NCI-H748 treated with DMSO at 0.1 percent for 48 hours (cell line): ENCODE results near the gene URAD.
"Not testable (repeated sequence)": the region's sequence is repeated elsewhere in the genome, so short reads cannot be mapped to it uniquely, and the experiment has no call there.

Source experiments
- DNase-seq: peaks from one replicate; lab custom pipeline; 2025; lab: John Stamatoyannopoulos, UW

URAD gene

DNA sequence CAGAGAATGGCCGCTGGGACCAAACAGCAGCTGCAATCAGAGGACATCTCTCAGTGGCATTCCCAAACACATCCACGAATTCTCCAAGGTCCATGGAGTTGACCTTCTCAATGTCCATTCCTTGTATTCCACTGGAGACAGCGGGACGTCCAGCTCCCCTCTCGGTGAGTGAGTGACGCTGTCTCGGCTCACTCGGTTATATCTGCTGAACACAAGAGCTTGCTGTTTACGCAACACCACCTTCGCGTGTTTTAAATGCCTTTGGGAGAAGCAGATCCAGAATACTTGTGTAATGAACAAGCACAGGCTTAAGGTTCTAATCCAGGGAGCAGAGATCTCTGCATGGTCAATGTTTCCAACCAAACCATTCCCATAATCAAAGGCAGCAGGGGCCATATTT is at the start of gene URAD:
URAD (minus strand) TSS at position 174 of the 400 bp plus-strand sequence; CDS start at position 118, 56 bp downstream.
- DNase-seq = no peak

DNA sequence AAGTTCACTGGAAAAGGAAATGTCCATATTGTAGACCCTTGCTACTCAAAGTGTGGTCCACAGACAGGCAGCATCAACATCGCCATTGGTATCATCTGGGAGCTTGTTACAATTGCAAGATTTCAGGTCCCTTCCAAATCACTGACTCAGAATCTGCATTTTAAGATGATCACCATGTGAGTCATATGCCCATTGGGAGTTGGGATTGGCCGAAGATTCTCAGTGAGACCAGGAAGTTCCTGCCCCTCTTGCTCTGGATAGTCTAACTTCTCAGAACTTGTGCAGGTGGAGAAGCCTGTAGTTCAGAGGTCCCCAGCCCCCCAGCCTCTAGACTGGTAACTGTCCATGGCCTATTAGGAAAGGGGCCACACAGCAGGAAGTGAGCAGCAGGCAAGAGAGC is 48.9 kb upstream of the URAD start:
- DNase-seq = no peak

GRCh38 chr13:28035146-28035782 is 46.8 kb upstream of the URAD start:
- no peak for DNase-seq

GRCh38 chr13:28033894-28034655 is 45.6 kb upstream of the URAD start:
- no peak for DNase-seq

GRCh38 chr13:28032438-28032837 is 43.9 kb upstream of the URAD start:
- not testable (repeated sequence) for DNase-seq

DNA sequence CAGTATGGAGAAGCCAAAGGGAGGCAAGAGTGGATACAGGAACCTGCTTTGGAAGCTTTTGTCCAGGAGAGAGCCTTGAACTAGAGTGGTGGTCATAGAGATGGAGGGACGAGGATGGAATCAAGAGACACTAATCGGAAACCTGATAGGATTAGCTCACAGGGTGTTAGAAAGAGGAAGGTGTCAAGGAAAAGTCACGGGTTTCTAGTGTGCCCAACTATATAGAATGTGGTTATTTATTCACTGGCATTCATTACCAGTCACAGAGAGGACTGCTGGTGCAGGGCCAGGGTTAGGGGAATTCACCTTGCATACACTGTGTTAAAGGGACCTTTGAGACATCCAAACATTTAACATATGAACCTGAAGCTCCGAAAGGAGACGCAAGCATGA is 43.4 kb upstream of the URAD start:
- no peak for DNase-seq

GRCh38 chr13:28031220-28031895 is 42.9 kb upstream of the URAD start:
- no peak for DNase-seq

DNA sequence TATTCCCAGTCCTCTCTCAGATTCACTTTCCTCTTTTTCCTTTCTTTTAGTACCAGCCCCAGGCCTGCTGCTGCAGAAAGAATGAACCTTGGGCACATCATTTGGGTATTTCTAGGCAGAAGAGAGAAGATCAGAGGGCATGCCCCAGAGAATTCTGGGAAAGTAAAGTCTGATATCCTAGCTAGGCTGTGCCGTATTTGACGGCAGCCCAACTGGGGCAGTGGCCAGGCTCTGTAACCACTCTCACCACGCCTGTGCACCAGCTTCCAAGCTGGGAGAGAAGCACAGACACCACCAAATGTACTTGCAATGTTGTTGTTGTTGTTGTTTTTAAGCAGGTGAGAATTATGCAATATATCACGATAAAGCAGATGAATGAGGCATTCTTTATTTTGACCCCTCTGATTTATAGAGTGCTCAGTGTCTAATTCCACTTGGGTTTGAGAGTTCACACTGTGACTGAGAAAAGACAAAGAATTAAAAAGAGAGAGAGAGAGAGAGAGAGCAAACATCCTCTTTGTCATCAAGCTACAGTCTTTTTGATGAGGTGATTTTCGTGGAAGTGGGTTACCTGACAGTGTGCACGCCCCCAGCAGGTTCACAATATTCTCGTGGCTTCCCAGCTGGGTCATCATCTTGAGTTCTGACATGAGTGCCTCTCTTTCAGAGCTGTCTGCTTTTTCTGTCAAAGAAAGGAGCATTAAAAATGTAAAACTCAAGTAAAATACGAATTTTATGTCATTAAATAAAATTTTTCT is 39.3 kb upstream of the URAD start:
- DNase-seq = no peak

GRCh38 chr13:28027071-28027470 is 38.6 kb upstream of the URAD start:
- DNase-seq = no peak

DNA sequence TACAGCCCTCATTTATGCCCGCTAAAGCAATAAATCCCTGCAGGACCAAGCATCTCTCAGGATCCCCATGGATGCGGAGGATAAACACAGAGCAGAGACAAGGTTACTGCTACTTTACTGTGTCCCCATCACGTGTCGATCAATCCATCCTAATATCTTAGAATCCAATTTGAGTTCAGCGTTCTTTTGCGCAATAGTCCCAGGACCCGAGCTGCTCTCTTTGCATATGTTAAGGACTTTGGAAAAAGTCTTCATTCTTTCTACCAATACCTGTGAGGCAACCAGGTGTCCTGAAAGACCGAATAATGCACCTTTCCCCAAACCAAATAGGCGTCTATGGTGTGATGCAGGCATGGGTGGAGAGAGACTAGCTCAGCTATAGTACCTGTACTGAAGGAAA is 38.0 kb upstream of the URAD start:
- no peak for DNase-seq

GRCh38 chr13:28022848-28023518 is 34.5 kb upstream of the URAD start:
- DNase-seq = no peak

GRCh38 chr13:28014301-28014700 is 25.8 kb upstream of the URAD start:
- DNase-seq = no peak

DNA sequence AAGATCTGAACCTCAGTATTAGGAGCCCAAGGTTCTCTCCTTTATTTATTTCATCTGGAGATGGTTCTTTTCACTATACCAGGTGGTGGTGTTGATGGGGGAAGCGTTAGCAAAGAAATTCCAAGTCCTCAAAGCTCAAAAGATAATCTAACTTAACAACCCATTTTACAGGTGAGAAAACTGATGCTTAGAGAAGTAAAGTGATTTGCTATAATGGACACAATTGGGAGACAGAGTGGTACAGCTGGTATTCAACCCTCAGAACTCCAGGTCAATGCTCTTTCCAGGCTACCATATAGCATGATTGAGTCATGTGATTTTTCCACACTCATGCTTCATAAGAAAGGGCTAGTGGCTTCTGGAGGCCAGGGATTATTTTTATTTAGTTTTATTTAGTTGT is 25.0 kb upstream of the URAD start:
- DNase-seq = no peak

DNA sequence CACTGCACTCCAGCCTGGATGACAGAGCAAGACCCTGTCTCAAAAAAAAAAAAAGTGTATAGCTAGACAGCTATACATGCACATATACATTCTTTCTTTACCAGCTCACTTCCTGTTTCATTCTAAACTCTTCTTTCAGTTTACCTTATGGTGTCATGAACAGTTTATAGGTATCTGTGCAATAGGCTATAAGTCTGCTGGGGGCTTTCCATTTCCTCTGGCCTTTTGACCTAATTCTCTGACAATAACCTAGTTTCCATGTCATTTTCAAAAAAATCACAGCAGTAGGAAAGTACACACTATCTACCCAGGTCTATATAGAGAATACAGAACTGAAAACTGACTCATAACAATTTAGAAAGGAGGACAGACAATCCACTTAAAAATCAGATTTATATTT is 24.4 kb upstream of the URAD start:
- no peak for DNase-seq

GRCh38 chr13:28012383-28012782 is 23.9 kb upstream of the URAD start:
- no peak for DNase-seq

- DNase-seq = peak; percentile 38
Measured at GRCh38 chr13:28010046-28010445, 21.6 kb upstream of the URAD start.

GRCh38 chr13:28005016-28005415 is 16.5 kb upstream of the URAD start:
- not testable (repeated sequence) for DNase-seq

DNA sequence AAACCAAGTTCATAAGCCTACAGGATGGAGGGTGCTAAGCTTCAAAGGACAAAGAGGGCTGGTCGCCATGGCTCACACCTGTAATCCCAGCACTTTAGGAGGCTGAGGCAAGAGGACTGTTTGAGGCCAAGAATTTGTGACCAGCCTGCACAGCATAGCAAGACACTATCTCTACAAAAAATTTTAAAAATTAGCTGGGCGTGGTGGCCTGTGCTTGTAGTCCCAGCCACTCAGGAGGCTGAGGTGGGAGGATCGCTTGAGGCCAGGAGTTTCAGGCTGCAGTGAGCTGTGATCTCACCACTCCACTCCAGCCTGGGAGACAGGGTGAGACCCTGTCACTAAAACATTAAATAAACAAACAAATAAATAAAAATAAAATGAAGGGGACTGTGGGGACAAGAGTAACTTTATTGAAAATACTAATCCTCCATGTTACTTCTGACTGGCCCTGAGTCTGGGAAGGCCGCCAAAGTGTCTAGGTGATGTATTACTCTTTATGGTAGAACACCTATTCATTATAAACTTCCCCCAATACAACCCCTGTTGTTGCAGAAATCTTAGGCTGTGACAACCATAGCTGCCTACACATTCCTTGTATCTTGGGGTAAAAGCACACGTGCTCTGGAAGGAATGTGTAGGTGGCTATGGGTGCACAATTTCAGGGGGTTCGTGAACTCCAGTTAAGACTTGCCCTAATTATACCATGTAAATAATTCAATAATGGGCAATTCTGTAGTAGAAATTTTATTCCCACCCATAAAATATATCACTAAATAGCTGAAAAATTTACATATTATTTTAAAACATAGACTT is 14.6 kb upstream of the URAD start:
- DNase-seq = no peak

- DNase-seq = no peak
Measured at GRCh38 chr13:28001837-28002473, 13.5 kb upstream of the URAD start.

DNA sequence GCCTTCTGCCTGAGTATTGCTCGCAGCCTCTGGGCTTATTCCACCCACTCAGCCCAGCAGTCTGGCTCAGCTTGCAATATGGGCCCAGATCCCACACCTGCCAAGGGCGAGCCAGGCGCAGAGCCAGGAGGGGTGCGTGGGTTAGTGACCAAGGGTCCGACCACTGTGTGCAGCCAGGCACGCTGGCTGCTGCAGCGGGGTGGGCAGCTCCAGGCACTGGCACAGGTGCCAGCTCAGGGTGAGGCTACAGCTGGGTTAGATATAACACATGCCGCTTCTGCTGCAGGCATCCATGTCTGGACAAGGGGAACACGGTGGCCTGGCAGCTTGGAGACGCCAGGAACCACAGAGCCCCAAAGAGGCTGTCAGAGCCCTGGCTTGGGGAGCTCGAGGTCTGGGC is 12.6 kb upstream of the URAD start:
- DNase-seq = no peak

- no peak for DNase-seq
Measured at GRCh38 chr13:28000567-28000966, 12.1 kb upstream of the URAD start.
